PFSK-1 (cell line): ENCODE data around the gene CD8A.

Source experiments
- FOXP2 ChIP-seq: optimal IDR thresholded peaks from 2 replicates; pipeline ENCODE3; 2011; ENCODE audit warnings: borderline replicate concordance, control low read depth, inconsistent platforms; ENCODE audit not compliant: insufficient read depth; ENCODE audit errors: extremely low read length, extremely low read depth
- POLR2AphosphoS5 ChIP-seq: IDR thresholded peaks from 2 replicates; pipeline ENCODE4 v1.6.1; 2012; ENCODE audit warnings: low read depth, mild to moderate bottlenecking, control low read depth, low read length, moderate library complexity
- SIN3A ChIP-seq: IDR thresholded peaks from 2 replicates; pipeline ENCODE4 v1.6.1; 2012; ENCODE audit warnings: mild to moderate bottlenecking, low read length, moderate library complexity, borderline replicate concordance; ENCODE audit not compliant: insufficient read depth
- TAF1 ChIP-seq: IDR thresholded peaks from 2 replicates; pipeline ENCODE4 v1.6.1; 2012; ENCODE audit warnings: low read length, control low read depth, borderline replicate concordance; ENCODE audit not compliant: insufficient read depth
- TF ChIP-seq, protein P1 (sequence below), 2 experiments: IDR thresholded peaks; 2 replicates each; pipeline versions ENCODE4 v1.6.1 to v1.8.0; 2011 to 2012; ENCODE audit warnings: low read depth in 2 of 2, low read length in 2 of 2, control low read depth in 1 of 2, inconsistent platforms in 1 of 2, mild to moderate bottlenecking in 1 of 2, moderate library complexity in 1 of 2; ENCODE audit not compliant: insufficient read depth in 1 of 2

The CD8A gene

DNA sequence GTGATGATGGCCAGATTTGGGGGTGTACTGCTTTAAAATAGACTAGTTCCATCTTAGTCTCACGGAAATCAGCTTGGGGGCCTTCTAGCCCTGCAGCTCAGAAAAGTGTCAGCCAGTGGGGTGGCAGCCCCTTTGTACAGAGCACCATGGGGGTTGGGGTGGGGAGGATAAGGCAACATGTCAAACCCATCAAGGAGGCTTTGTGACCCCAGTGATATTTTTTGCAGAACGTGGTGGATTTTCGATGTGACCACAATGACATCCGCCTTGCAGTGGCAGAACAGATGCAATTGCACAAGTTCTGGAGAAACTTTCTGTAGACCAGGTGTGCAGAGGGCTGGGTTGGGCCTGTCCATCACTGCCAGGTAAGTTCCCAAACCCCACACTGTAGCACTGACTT lies 3.0 kb upstream of the CD8A start:
- TF ChIP-seq SIN3A (no peak), FOXP2 (no peak), TAF1 (no peak), POLR2AphosphoS5 (no peak)
- TF ChIP-seq, protein P1, sequence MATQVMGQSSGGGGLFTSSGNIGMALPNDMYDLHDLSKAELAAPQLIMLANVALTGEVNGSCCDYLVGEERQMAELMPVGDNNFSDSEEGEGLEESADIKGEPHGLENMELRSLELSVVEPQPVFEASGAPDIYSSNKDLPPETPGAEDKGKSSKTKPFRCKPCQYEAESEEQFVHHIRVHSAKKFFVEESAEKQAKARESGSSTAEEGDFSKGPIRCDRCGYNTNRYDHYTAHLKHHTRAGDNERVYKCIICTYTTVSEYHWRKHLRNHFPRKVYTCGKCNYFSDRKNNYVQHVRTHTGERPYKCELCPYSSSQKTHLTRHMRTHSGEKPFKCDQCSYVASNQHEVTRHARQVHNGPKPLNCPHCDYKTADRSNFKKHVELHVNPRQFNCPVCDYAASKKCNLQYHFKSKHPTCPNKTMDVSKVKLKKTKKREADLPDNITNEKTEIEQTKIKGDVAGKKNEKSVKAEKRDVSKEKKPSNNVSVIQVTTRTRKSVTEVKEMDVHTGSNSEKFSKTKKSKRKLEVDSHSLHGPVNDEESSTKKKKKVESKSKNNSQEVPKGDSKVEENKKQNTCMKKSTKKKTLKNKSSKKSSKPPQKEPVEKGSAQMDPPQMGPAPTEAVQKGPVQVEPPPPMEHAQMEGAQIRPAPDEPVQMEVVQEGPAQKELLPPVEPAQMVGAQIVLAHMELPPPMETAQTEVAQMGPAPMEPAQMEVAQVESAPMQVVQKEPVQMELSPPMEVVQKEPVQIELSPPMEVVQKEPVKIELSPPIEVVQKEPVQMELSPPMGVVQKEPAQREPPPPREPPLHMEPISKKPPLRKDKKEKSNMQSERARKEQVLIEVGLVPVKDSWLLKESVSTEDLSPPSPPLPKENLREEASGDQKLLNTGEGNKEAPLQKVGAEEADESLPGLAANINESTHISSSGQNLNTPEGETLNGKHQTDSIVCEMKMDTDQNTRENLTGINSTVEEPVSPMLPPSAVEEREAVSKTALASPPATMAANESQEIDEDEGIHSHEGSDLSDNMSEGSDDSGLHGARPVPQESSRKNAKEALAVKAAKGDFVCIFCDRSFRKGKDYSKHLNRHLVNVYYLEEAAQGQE (IDR thresholded peaks at IDR 0.05; ENCODE audit: insufficient read depth in 1 of 2, low read depth in 2 of 2, low read length in 2 of 2), result no peak

DNA sequence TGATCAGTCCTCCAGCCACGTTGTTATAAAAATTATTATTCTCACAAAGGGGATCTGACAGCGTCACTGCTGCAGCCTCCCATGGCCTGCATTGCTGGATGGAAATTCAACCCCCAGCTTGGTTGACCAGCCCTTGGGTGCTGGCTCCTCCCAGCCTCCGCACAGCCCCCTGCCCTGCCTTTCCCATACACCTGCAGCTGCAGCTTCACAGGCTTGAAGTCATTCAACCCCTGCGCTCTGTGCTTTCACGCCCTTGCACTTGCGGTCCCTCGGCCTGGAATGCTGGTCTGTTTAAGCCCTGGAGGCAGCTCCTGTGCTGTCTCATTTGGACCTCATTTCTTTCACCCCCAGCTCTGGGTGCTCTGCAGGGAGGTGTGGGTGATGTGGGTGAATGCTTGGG lies 860 bp upstream of the CD8A start:
- TF ChIP-seq, protein P1 (IDR thresholded peaks at IDR 0.05; ENCODE audit: insufficient read depth in 1 of 2, low read depth in 2 of 2, low read length in 2 of 2), result no peak
- TF ChIP-seq SIN3A (no peak), POLR2AphosphoS5 (no peak), TAF1 (no peak), FOXP2 (no peak)

DNA sequence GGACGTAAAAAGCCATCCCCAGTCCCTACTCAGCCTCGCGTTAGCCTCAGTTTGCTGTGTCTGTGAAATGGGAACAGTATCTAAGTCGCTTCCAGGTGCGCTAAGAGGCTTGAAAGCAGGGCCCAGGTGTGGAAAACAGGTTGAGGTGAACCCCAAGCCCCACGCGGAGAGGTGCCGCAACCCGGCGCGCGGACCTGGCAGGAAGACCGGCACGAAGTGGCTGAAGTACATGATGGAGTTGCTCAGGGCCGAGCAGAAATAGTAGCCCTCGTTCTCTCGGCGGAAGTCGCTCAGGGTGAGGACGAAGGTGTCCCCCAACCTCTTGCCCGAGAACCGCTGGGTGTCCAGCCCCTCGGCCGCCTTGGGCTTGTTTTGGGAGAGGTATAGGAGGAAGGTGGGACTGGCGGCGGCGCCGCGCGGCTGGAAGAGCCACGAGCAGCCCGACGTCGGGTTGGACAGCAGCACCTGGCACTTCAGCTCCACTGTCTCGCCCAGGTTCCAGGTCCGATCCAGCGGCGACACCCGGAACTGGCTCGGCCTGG lies 508 bp downstream of the CD8A start:
- TF ChIP-seq SIN3A (no peak), TAF1 (no peak)
- TF ChIP-seq, protein P1 (IDR thresholded peaks at IDR 0.05; ENCODE audit: insufficient read depth in 1 of 2, low read depth in 2 of 2, low read length in 2 of 2), result no peak

DNA sequence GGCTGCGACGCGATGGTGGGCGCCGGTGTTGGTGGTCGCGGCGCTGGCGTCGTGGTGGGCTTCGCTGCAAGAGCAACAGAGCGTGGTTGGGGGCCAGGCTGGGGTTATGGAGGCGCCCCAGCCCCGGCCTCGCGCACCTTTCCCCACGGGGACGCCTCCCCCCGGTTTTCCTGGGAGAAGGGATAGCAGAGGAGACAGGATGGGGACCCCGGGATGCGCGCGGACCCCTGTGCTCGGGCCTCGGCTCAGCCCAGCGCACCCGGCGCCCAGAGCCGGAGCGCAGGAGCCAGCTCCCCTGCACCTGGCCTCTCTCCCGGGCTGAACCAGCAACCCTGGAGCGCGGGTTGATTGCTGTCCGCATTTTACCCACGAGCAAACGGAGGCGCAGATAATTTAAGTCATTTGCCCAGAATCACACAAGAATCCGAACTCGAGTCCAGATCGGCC lies 1.0 kb downstream of the CD8A start:
- no peak for TF ChIP-seq POLR2AphosphoS5
- TF ChIP-seq, protein P1 (IDR thresholded peaks at IDR 0.05; ENCODE audit: insufficient read depth in 1 of 2, low read depth in 2 of 2, low read length in 2 of 2), result no peak
- TF ChIP-seq SIN3A, result no peak
- TF ChIP-seq TAF1, result no peak
- TF ChIP-seq FOXP2, result no peak
